ENCODE data around the gene SYNGR3. TPM values are rescaled to one million over a fixed set of nuclear protein-coding genes. Genes with fewer than 3 reads are reported as not detected.

The SYNGR3 gene
- total and polyA plus RNA-seq, 10 donors, result 0.85 to 11.4 (median 2.8) TPM

DNA sequence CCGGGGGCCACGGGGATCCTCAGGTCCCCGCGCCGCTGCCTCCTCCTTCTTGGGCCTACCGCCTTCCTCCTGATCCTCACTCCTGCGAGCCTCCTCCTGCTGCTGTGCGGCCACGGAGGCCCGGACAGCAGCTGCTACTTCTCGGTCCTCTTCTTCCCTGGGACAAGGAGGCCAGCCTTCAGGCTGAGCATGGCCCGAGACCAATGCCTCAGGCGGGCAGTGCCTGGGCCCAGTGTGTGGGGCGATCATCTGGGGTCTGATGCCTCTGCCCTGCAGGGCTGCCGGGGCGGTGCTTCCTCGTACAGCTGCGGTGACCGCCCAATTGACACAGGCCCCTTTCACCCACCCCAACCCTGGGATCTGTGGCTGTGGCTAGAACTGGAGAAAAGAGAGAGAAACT lies 11.3 kb downstream of the SYNGR3 start:
- Histone ChIP-seq H3K27me3 (replicated peaks in 1 of 7) (no peaks in the 10 kb centered on the region), H3K36me3 (peaks cover 5 to 86% (median 69%) of the 10 kb centered on the region in 6 donors), H3K9me3 (no peaks in the 10 kb centered on the region), H3K27ac (no peak overlapping the region), H3K4me3 (no peak overlapping the region), H3K4me1 (peaks cover 26 to 46% (median 30%) of the 10 kb centered on the region in 6 donors)
- intact Hi-C loops (cut with DNase I; ENCODE audit: low total_unique reads), result no loop called here
- DNase-seq, result no peak
- WGBS, 5 donors, result 92 to 99% (median 95%) methylated on average over 10 to 19 of the region's 19 CpGs
- TF ChIP-seq POLR2A (IDR thresholded peaks at IDR 0.05), result no peak
- TF ChIP-seq POLR2AphosphoS5 (IDR thresholded peaks at IDR 0.05), result peak in 1 of 3 donors; percentile 6
- TF ChIP-seq, protein P1, sequence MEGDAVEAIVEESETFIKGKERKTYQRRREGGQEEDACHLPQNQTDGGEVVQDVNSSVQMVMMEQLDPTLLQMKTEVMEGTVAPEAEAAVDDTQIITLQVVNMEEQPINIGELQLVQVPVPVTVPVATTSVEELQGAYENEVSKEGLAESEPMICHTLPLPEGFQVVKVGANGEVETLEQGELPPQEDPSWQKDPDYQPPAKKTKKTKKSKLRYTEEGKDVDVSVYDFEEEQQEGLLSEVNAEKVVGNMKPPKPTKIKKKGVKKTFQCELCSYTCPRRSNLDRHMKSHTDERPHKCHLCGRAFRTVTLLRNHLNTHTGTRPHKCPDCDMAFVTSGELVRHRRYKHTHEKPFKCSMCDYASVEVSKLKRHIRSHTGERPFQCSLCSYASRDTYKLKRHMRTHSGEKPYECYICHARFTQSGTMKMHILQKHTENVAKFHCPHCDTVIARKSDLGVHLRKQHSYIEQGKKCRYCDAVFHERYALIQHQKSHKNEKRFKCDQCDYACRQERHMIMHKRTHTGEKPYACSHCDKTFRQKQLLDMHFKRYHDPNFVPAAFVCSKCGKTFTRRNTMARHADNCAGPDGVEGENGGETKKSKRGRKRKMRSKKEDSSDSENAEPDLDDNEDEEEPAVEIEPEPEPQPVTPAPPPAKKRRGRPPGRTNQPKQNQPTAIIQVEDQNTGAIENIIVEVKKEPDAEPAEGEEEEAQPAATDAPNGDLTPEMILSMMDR (IDR thresholded peaks at IDR 0.05 in 8 of 11, conservative IDR thresholded peaks at IDR 0.05 in 3 of 11), result no peak

DNA sequence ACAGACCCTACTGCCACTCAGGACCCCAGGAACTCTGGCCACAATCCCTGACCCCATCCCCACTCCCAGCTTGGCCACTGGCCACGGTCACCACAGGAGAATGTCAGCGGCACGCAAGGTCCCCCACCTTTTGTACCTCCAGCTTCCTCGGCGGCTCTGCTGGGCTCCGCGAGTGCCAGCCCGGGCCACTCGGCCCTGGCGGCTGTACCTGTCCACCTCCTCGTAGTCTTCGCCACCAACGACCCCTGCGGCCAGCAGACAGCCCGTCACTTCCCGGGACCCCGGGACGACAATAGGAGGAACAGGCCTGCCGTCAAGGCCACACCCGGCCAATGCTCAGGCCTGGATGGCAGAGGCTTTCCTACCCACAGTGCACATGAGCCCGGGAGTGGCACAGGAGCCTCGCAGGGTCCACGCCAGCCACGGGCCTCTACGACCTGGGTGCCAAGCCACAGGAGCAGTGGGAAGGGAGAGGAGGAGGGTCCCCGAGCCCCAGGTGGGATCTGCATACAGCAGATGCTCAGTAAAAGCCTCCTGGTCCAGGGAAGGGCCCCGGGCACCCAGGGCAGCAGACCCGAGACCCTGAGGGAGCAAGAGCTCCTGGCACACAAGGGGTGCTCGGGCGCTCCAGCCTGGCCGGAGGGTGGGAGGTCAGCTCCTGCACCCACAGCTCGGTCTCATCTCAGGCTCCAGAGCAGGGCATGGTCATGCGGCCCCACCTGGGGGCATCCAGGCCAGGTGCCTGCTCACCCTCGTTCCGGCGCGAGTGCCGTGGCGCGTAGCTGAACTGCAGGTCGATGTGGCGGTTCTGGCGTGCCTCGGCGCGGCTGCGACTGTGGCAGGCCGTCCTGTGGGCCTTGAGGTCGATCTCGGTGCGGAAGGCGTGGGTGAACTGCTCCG lies 11.9 kb downstream of the SYNGR3 start:
- H3K4me1 ChIP-seq, result peaks cover 30 to 53% (median 36%) of the 10 kb centered on the region in 6 donors
- intact Hi-C loops (cut with DNase I; ENCODE audit: low total_unique reads), result no loop called here
- DNase-seq, result peak; percentile 72
- no peak overlapping the region for H3K27ac ChIP-seq
- no peak overlapping the region for H3K4me3 ChIP-seq
- 95 to 97% (median 95%) methylated on average over 25 to 53 of the region's 53 CpGs for WGBS, 5 donors
- peaks cover 5 to 79% (median 68%) of the 10 kb centered on the region in 6 donors for H3K36me3 ChIP-seq
- no peaks in the 10 kb centered on the region for H3K9me3 ChIP-seq
- H3K27me3 ChIP-seq (replicated peaks in 1 of 7), result no peaks in the 10 kb centered on the region
- TF ChIP-seq POLR2A (IDR thresholded peaks at IDR 0.05) (no peak), POLR2AphosphoS5 (IDR thresholded peaks at IDR 0.05) (peak in 1 of 3 donors; percentile 36)
- TF ChIP-seq, protein P1 (IDR thresholded peaks at IDR 0.05 in 8 of 11, conservative IDR thresholded peaks at IDR 0.05 in 3 of 11), result no peak

DNA sequence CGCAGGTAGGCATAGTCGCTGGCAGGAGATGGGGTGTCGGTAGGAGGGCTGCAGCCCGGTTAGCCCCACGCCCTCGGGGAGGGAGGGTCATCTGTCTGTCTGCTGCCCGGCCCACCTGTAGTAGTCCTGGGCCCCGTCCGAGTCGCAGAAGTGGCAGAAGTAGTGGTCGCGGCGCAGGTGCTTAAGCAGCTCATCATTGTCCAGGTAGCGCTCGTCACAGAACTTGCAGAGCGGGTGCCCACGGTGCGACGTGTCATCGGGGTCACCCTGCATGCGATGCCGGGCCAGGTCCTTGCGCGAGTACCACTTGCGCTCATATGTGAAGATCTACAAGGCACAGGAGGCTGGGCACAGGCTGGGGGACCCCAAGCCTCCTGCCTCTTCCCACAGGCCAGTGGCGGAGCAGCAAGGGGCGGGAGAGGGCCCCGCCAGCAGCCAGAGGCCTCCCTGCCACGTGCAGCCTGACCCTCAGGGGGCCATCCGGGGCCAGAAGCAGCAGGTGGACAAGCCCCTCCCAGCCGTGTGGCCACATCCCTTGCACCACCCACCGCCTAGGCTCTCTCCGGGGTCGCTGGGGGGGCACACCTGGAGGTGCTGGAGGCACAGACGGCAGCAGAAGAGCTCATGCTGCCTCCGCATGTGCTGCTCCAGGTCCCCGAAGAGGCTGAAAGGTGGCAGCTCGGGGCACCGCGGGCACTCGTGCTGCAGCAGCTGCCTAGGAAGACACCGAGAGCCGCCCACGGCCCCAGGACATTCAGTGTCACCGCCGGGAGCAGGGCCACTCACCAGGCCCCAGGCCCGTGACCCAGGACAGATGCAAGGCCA lies 12.8 kb downstream of the SYNGR3 start:
- peaks cover 36 to 62% (median 45%) of the 10 kb centered on the region in 6 donors for H3K4me1 ChIP-seq
- H3K9me3 ChIP-seq, result no peaks in the 10 kb centered on the region
- WGBS, 5 donors, result 94 to 98% (median 95%) methylated on average over 31 to 47 of the region's 47 CpGs
- peak; percentile 79 for DNase-seq
- H3K4me3 ChIP-seq, result no peak overlapping the region
- intact Hi-C loops (cut with DNase I; ENCODE audit: low total_unique reads), result no loop called here
- H3K27me3 ChIP-seq (replicated peaks in 1 of 7), result no peaks in the 10 kb centered on the region
- no peak overlapping the region for H3K27ac ChIP-seq
- H3K36me3 ChIP-seq, result peaks cover 5 to 74% (median 59%) of the 10 kb centered on the region in 6 donors
- no peak for TF ChIP-seq POLR2A (IDR thresholded peaks at IDR 0.05)
- TF ChIP-seq, protein P1 (IDR thresholded peaks at IDR 0.05 in 8 of 11, conservative IDR thresholded peaks at IDR 0.05 in 3 of 11), result no peak
- no peak for TF ChIP-seq POLR2AphosphoS5 (IDR thresholded peaks at IDR 0.05)

Measured in spleen (tissue), 11 donors.